ENCODE measurements around the gene USH2A. TPM values are rescaled to one million over a fixed set of nuclear protein-coding genes. Genes with fewer than 3 reads are reported as not detected.

USH2A gene
- total and polyA plus RNA-seq, 12 donors = 0.03 to 1.9 (median 0.16) TPM; not detected in 3

- H3K4me3 ChIP-seq = no peak overlapping the region
- no peak for DNase-seq
- no peaks in the 10 kb centered on the region for H3K4me1 ChIP-seq (replicated peaks in 1 of 2)
- TF ChIP-seq POLR2A (IDR thresholded peaks at IDR 0.05) = no peak
- no peak for TF ChIP-seq CTCF (IDR thresholded peaks at IDR 0.05)
- intact Hi-C loops (cut with DNase I) = no loop called here
- no peaks in the 10 kb centered on the region for H3K27me3 ChIP-seq
- no peaks in the 10 kb centered on the region for H3K36me3 ChIP-seq (replicated peaks in 1 of 2)
- no peaks in the 10 kb centered on the region for H3K9me3 ChIP-seq (replicated peaks in 1 of 3)
- no peak overlapping the region for H3K27ac ChIP-seq
These were observed 38.2 kb upstream of the USH2A start for GRCh38 chr1:216461466-216461865.

GRCh38 chr1:216459651-216460207 lies 36.5 kb upstream of the USH2A start:
- Histone ChIP-seq H3K36me3 (replicated peaks in 1 of 2) (no peaks in the 10 kb centered on the region), H3K4me1 (replicated peaks in 1 of 2) (no peaks in the 10 kb centered on the region), H3K4me3 (no peak overlapping the region), H3K27me3 (no peaks in the 10 kb centered on the region), H3K27ac (no peak overlapping the region), H3K9me3 (replicated peaks in 1 of 3) (no peaks in the 10 kb centered on the region)
- no peak for DNase-seq
- intact Hi-C loops (cut with DNase I) = no loop called here
- WGBS, 4 donors = 75 to 93% (median 83%) methylated on average over 3 of the region's 3 CpGs
- TF ChIP-seq POLR2A (IDR thresholded peaks at IDR 0.05) = no peak
- TF ChIP-seq CTCF (IDR thresholded peaks at IDR 0.05) = no peak

- Histone ChIP-seq H3K4me3 (no peak overlapping the region), H3K27ac (no peak overlapping the region), H3K36me3 (replicated peaks in 1 of 2) (no peaks in the 10 kb centered on the region), H3K4me1 (replicated peaks in 1 of 2) (no peaks in the 10 kb centered on the region), H3K9me3 (replicated peaks in 1 of 3) (no peaks in the 10 kb centered on the region), H3K27me3 (no peaks in the 10 kb centered on the region)
- DNase-seq = no peak
- intact Hi-C loops (cut with DNase I) = no loop called here
- TF ChIP-seq POLR2A (IDR thresholded peaks at IDR 0.05) (no peak), CTCF (IDR thresholded peaks at IDR 0.05) (no peak)
These were observed 35.6 kb upstream of the USH2A start for GRCh38 chr1:216458812-216459211.

GRCh38 chr1:216457356-216457755 lies 34.1 kb upstream of the USH2A start:
- DNase-seq = no peak
- Histone ChIP-seq H3K36me3 (replicated peaks in 1 of 2) (no peaks in the 10 kb centered on the region), H3K27me3 (no peaks in the 10 kb centered on the region), H3K27ac (no peak overlapping the region), H3K9me3 (replicated peaks in 1 of 3) (no peaks in the 10 kb centered on the region), H3K4me1 (replicated peaks in 1 of 2) (no peaks in the 10 kb centered on the region), H3K4me3 (no peak overlapping the region)
- intact Hi-C loops (cut with DNase I) = no loop called here
- TF ChIP-seq CTCF (IDR thresholded peaks at IDR 0.05) (no peak), POLR2A (IDR thresholded peaks at IDR 0.05) (no peak)

Measured in adrenal gland (tissue), 12 donors.